SK-N-SH (cell line): ENCODE data around the gene FRAS1. TPM values are rescaled to one million over a fixed set of nuclear protein-coding genes. Genes with fewer than 3 reads are reported as not detected.

Experiments used
- CTCF ChIA-PET: fragments of 300-600, 350-600 bp; formaldehyde crosslinking; extraction: SDS; loops from one replicate; lab custom pipeline; 2021; lab: Yijun Ruan, JAX
- POLR2A ChIA-PET: fragments of 350-600 bp; sonication (Branson Sonifier 250); formaldehyde crosslinking; extraction: SDS; loops from one replicate; lab custom pipeline; 2020; ENCODE audit warnings: antibody characterized with exemption, inconsistent platforms; lab: Yijun Ruan, JAX
- DNase-seq: peaks from one replicate; pipeline ENCODE4 v3.0.0; 2012
- H2AFZ ChIP-seq: fragments of 200-600 bp; sonication (generic); 2 replicates; pipeline ENCODE4 v1.8.1; 2016; ENCODE audit warnings: antibody characterized with exemption, mild to moderate bottlenecking, low read depth
- H3F3A ChIP-seq: fragments of 200-600 bp; sonication (generic); replicated peaks from 2 replicates; pipeline ENCODE3; 2016; ENCODE audit warnings: antibody characterized with exemption, mild to moderate bottlenecking; ENCODE audit not compliant: insufficient read depth
- H3K27ac ChIP-seq, 2 experiments: fragments of 200-500 bp in 1 of 2; fragments of 200-600 bp in 1 of 2; sonication (Bioruptor generic) in 1 of 2; sonication (generic), shearing (Covaris generic) in 1 of 2; 2 replicates each; pipeline versions ENCODE4 v1.5.1 to v1.6.1; 2014 to 2016; ENCODE audit warnings: low read depth in 2 of 2, inconsistent platforms in 1 of 2, low read length in 1 of 2, mild to moderate bottlenecking in 1 of 2, mixed read lengths in 1 of 2
- H3K27me3 ChIP-seq: fragments of 200-600 bp; sonication (generic), shearing (Covaris generic); 2 replicates; pipeline ENCODE4 v1.6.1; 2016; ENCODE audit warnings: mixed run types; ENCODE audit not compliant: insufficient read depth
- H3K36me3 ChIP-seq, 2 experiments: fragments of 200-500 bp in 1 of 2; fragments of 200-600 bp in 1 of 2; sonication (Bioruptor generic) in 1 of 2; sonication (generic) in 1 of 2; replicated peaks in 1 of 2; 2 replicates each; pipeline versions ENCODE3 to v1.5.1; 2014 to 2016; ENCODE audit warnings: low read length in 1 of 2, mild to moderate bottlenecking in 1 of 2; ENCODE audit not compliant: insufficient read depth in 2 of 2, control insufficient read depth in 1 of 2
- H3K4me1 ChIP-seq, 2 experiments: fragments of 200-500 bp in 1 of 2; fragments of 200-600 bp in 1 of 2; sonication (Bioruptor generic) in 1 of 2; sonication (generic), shearing (Covaris generic) in 1 of 2; 2 replicates each; pipeline versions ENCODE4 v1.5.1 to v1.6.1; 2014 to 2016; ENCODE audit warnings: low read depth in 1 of 2, low read length in 1 of 2, mixed run types in 1 of 2; ENCODE audit not compliant: insufficient read depth in 2 of 2, control insufficient read depth in 1 of 2
- H3K4me2 ChIP-seq: fragments of 200-600 bp; sonication (generic), shearing (Covaris generic); 2 replicates; pipeline ENCODE4 v1.6.1; 2017; ENCODE audit warnings: mixed run types
- H3K4me3 ChIP-seq, 2 experiments: fragments of 200-500 bp in 1 of 2; fragments of 200-600 bp in 1 of 2; sonication (Bioruptor generic) in 1 of 2; sonication (generic), shearing (Covaris generic) in 1 of 2; 2 replicates each; pipeline versions ENCODE4 v1.5.1 to v1.8.1; 2014 to 2016; ENCODE audit warnings: low read depth in 2 of 2, inconsistent platforms in 1 of 2, low read length in 1 of 2, mild to moderate bottlenecking in 1 of 2, mixed read lengths in 1 of 2, moderate library complexity in 1 of 2
- H3K79me2 ChIP-seq: fragments of 200-600 bp; sonication (generic); 2 replicates; pipeline ENCODE4 v1.8.1; 2017; ENCODE audit warnings: mild to moderate bottlenecking; ENCODE audit not compliant: insufficient read depth
- H3K9ac ChIP-seq: fragments of 200-600 bp; sonication (generic); 2 replicates; pipeline ENCODE4 v1.6.1; 2017; ENCODE audit warnings: mixed run types
- H3K9me2 ChIP-seq: fragments of 200-600 bp; sonication (generic); 2 replicates; pipeline ENCODE4 v1.6.1; 2017; ENCODE audit warnings: mixed run types
- H3K9me3 ChIP-seq: fragments of 200-600 bp; sonication (generic); 2 replicates; pipeline ENCODE4 v1.6.1; 2017; ENCODE audit warnings: mixed run types, mild to moderate bottlenecking, moderate library complexity
- H4K20me1 ChIP-seq: fragments of 200-600 bp; sonication (generic); 2 replicates; pipeline ENCODE4 v1.6.1; 2017; ENCODE audit warnings: mild to moderate bottlenecking, mixed run types; ENCODE audit not compliant: insufficient read depth
- CHD2 ChIP-seq: fragments of 150-350 bp; IDR thresholded peaks from 2 replicates; pipeline ENCODE4 v1.6.1; 2018; ENCODE audit warnings: low read length; ENCODE audit not compliant: partially characterized antibody
- CTCF ChIP-seq: fragments of 200-600 bp; sonication (generic); IDR thresholded peaks from 2 replicates; pipeline ENCODE4 v1.6.1; 2017; ENCODE audit warnings: antibody characterized with exemption, mild to moderate bottlenecking, moderate library complexity
- EP300 ChIP-seq, 2 experiments: IDR thresholded peaks; 2 replicates each; pipeline versions ENCODE4 v1.4.0 to v1.6.1; 2012; ENCODE audit warnings: borderline replicate concordance in 1 of 2, low read depth in 1 of 2, low read length in 1 of 2
- JUND ChIP-seq: IDR thresholded peaks from 2 replicates; pipeline ENCODE4 v1.4.0; 2012
- MAX ChIP-seq: IDR thresholded peaks from 2 replicates; pipeline ENCODE4 v1.4.0; 2012; ENCODE audit warnings: low read depth
- MEF2A ChIP-seq: IDR thresholded peaks from 2 replicates; pipeline ENCODE4 v1.4.0; 2012; ENCODE audit warnings: low read depth, borderline replicate concordance
- MXI1 ChIP-seq: IDR thresholded peaks from 2 replicates; pipeline ENCODE4 v1.6.1; 2012; ENCODE audit warnings: mild to moderate bottlenecking, low read depth, low read length, improper control_type of control experiment
- NFIC ChIP-seq: IDR thresholded peaks from 2 replicates; pipeline ENCODE4 v1.4.0; 2012; ENCODE audit warnings: borderline replicate concordance
- PBX3 ChIP-seq: IDR thresholded peaks from 2 replicates; pipeline ENCODE4; 2012
- POLR2AphosphoS5 ChIP-seq: IDR thresholded peaks from 2 replicates; pipeline ENCODE4 v1.6.1; 2012; ENCODE audit warnings: low read depth, low read length
- REST ChIP-seq: IDR thresholded peaks from 2 replicates; pipeline ENCODE4 v1.6.1; 2012; ENCODE audit warnings: mild to moderate bottlenecking, low read depth, low read length, moderate library complexity
- RFX5 ChIP-seq: IDR thresholded peaks from 2 replicates; pipeline ENCODE4 v1.6.1; 2012; ENCODE audit warnings: mild to moderate bottlenecking, improper control_type of control experiment, low read length
- RXRA ChIP-seq: IDR thresholded peaks from 2 replicates; pipeline ENCODE4 v1.4.0; 2012; ENCODE audit warnings: low read depth, mild to moderate bottlenecking, borderline replicate concordance
- SIN3A ChIP-seq: IDR thresholded peaks from 2 replicates; pipeline ENCODE4 v1.6.1; 2012; ENCODE audit warnings: low read depth, mild to moderate bottlenecking, low read length, moderate library complexity, borderline replicate concordance
- TCF12 ChIP-seq: IDR thresholded peaks from 2 replicates; pipeline ENCODE4 v1.4.0; 2012
- TEAD4 ChIP-seq: IDR thresholded peaks from 2 replicates; pipeline ENCODE4 v1.4.0; 2012; ENCODE audit warnings: mild to moderate bottlenecking, borderline replicate concordance; ENCODE audit not compliant: insufficient read depth
- USF1 ChIP-seq: IDR thresholded peaks from 2 replicates; pipeline ENCODE4 v1.4.0; 2012; ENCODE audit warnings: low read depth, borderline replicate concordance
- YY1 ChIP-seq: IDR thresholded peaks from 2 replicates; pipeline ENCODE4 v1.4.0; 2012; ENCODE audit warnings: low read depth, mild to moderate bottlenecking
- polyA plus RNA-seq, 3 experiments: library from polyadenylated mRNA; depleted of rRNA; stranded (reverse); fragments of >200 nt; gene quantifications; 2 replicates each; pipeline ENCODE4 v1.2.3, GENCODE V29; 2012

FRAS1 gene
- polyA plus RNA-seq, 1 of the 3 experiments (the other 2 are of a cell fraction): 8.3 TPM

- CTCF ChIA-PET: no interaction called here
- Histone ChIP-seq H3K27me3 (no peaks in the 10 kb centered on the region), H2AFZ (no peak overlapping the region)
These were observed 256.6 kb downstream of the FRAS1 start for GRCh38 chr4:78313754-78314120.

More at GRCh38 chr4:78313754-78314120, 256.6 kb downstream of the FRAS1 start:
- Histone ChIP-seq H3K4me1 (peaks cover 0 to 8% of the 10 kb centered on the region in 2 experiments; a peak in 2 of 4 replicates), H3F3A (no peaks in the 10 kb centered on the region), H3K9ac (no peak overlapping the region), H3K27ac (no peak overlapping the region), H3K9me2 (no peaks in the 10 kb centered on the region), H3K9me3 (no peaks in the 10 kb centered on the region), H3K36me3 (peaks cover 8 to 39% of the 10 kb centered on the region in 2 experiments), H3K79me2 (no peaks in the 10 kb centered on the region), H3K4me2 (no peak overlapping the region), H3K4me3 (no peak overlapping the region), H4K20me1 (no peaks in the 10 kb centered on the region)
- no peak for TF ChIP-seq EP300 (IDR thresholded peaks at IDR 0.05; ENCODE audit: borderline replicate concordance in 1 of 2, low read depth in 1 of 2, low read length in 1 of 2)
- no peak for TF ChIP-seq USF1
- no peak for TF ChIP-seq TEAD4
- no peak for TF ChIP-seq PBX3
- TF ChIP-seq NFIC: no peak
- no peak for TF ChIP-seq MEF2A
- no peak for TF ChIP-seq SIN3A
- no peak for TF ChIP-seq TCF12
- TF ChIP-seq REST: no peak
- TF ChIP-seq RXRA: no peak
- TF ChIP-seq MXI1: no peak
- no peak for TF ChIP-seq YY1
- TF ChIP-seq CHD2: no peak
- no peak for TF ChIP-seq CTCF
- TF ChIP-seq JUND: no peak
- no peak for TF ChIP-seq POLR2AphosphoS5
- TF ChIP-seq MAX: no peak
- no peak for TF ChIP-seq RFX5
- POLR2A ChIA-PET: no interaction called here
- no peak for DNase-seq
